Hepatocyte (in vitro differentiated cells): ENCODE measurements around the gene APBB3.

Experiments used
- CTCF ChIP-seq: fragments of 200-600 bp; sonication (generic); IDR thresholded peaks from 2 replicates; pipeline ENCODE4 v1.5.1; 2016; ENCODE audit warnings: antibody characterized with exemption, mild to moderate bottlenecking; ENCODE audit not compliant: poor library complexity
- EZH2 ChIP-seq: fragments of 200-600 bp; sonication (generic); IDR thresholded peaks from 2 replicates; pipeline ENCODE4 v1.6.1; 2016; ENCODE audit warnings: antibody characterized with exemption, mild to moderate bottlenecking, borderline replicate concordance
- EZH2phosphoT487 ChIP-seq: fragments of 200-600 bp; sonication (generic); IDR thresholded peaks from one replicate; pipeline ENCODE4 v1.6.1; 2018; ENCODE audit warnings: antibody characterized with exemption, mild to moderate bottlenecking, low read depth, moderate library complexity; ENCODE audit not compliant: unreplicated experiment, severe bottlenecking

- TF ChIP-seq EZH2 (no peak), CTCF (peak; percentile 47), EZH2phosphoT487 (no peak)
Measured at GRCh38 chr5:140547508-140548299, 16.7 kb downstream of the APBB3 start, which contains the start of gene EIF4EBP3.
